GM18517 (cell line): ENCODE data around the gene GNB2.
A peak's percentile ranks its signal among the peaks of the same experiment; 100 is the strongest.
"Not testable (repeated sequence)": the region's sequence is repeated elsewhere in the genome, so short reads cannot be mapped to it uniquely, and the experiment has no call there.

Source experiments
- ATAC-seq: cut with Tn5 transposase; IDR thresholded peaks from one replicate; pipeline ENCODE4 v1.9.1; 2021; ENCODE audit warnings: mild to moderate bottlenecking, moderate library complexity; ENCODE audit not compliant: unreplicated experiment

The GNB2 gene

DNA sequence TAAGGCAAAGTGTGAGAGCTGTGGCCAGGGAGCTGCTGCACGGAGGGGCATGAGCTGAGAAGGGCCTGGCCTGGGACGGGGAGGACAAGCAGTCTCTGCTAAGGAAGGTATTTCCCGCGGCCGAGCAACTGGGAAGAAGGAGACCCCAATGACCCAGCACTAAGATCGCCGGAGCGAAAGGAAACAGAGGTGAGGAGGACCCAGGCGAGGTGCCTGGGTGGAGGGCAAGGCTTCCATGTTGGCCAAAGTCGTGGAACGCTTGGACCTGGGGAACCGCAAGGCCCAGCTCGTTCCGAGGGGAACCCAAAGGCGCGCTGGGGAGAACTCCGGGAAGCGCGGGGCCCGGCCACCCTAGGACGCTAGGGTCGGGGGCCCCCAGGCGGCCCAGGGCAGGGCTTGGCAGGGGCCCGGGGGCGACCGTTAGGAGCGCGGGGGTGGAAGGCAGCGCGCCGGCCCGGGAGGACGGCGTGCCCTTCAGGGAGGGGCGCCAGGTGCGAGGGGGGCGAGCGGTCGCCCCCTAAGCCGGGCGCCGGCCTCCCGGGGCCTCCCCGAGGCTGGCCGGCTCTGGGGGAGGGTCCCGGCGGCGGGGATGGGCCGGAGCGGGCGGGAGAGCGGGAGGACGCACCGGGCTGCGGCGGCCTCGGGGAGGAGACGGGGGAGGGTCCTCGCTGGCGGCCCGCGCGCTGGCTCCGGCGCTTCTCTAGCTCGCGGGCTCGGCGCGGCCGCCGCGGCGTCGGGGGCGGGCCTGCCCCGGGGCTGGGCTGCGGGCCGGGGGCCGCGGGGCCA is 20.0 kb downstream of the GNB2 start:
- ATAC-seq = peak; percentile 11

GRCh38 chr7:100694098-100694745 is 20.7 kb downstream of the GNB2 start, which contains the start of gene GIGYF1:
GIGYF1 (minus strand) TSS chr7:100694250; CDS start chr7:100688238, 6,012 bp downstream.
- peak; percentile 46 for ATAC-seq

- ATAC-seq = no peak
These were observed 22.6 kb downstream of the GNB2 start for GRCh38 chr7:100696123-100696521.

GRCh38 chr7:100699018-100699417 is 25.5 kb downstream of the GNB2 start:
- ATAC-seq = no peak

DNA sequence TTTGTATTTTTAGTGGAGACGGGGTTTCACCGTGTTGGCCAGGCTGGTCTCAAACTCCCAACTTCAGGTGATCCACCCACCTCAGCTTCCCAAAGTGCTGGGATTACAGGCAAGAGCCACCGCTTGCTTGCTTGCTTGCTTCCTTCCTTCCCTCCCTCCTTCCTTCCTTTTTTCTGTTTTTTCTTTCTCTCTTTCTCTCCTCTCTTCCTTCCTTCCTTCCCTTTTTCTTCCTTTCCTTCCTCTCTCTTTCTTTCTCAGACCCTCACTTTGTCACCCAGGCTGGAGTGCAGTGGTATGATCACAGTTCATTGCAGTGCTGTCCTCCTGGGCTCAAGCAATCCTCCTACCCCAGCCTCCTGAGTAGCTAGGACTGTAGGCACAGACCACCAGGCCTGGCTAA is 27.5 kb downstream of the GNB2 start:
- not testable (repeated sequence) for ATAC-seq

DNA sequence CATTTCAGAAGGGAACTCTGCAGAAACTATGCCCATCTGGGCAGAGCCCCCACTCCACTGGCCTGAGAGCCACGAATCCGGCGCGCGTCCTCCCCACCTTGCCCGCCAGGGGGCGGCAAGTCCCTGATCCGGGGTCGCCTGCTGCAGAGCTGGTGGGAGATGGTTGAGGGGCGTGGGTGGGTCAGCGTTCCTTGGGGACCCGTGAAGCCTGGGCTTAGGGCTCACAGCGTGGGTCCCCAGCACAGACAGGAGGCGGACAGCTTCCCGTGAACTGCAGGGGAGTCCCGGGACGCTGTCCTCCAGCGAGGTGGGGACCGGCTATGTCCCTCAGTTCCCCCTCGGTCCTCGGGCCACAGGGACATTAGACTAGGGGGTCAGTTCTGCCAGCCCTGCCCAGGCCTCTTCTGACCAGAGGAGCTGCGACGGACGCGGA is 31.8 kb downstream of the GNB2 start:
- peak; percentile 46 for ATAC-seq

DNA sequence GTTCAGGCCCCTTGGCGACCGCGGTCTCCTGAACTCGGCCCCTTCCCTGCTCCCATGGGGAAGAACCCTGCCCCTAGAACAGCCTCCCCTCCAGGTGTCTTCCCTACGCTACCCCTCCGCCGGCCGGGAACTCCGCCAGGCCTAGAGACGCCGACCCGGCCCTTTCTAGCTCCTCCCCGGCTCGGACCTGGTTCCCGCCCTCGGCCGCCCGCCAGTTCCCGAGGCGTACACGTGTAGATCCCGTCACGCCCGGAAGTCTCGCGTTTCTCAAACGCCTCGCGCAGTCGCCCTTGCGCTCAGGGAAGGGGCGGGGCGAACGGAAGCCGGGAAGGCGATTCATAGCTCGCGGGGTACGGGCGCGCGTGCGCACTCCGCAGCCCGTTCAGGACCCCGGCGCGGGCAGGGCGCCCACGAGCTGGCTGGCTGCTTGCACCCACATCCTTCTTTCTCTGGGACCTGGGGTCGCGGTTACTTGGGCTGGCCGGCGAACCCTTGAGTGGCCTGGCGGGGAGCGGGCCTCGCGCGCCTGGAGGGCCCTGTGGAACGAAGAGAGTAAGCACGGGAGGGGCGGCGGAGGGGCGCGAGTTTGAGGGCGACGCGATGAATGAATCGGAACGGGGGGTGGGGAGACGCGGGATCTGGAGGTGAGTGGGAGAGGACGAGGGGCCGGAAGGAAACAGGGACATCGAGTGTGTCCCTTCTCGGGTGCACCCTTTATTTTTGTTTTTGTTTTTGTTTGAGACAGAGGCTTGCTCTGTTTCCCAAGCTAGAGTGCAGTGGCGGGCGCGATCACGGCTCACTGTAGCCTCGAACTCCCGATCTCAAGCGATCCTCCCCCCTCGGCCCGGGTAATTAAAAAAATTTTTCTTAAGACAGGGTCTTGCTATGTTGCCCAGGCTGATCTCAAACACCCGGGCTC is 32.5 kb downstream of the GNB2 start, which contains the start of gene POP7:
Gene POP7 (plus strand): TSS at position 369 of the 919 bp plus-strand sequence. CDS start 710 bp downstream, outside the sequence.
- ATAC-seq = peak; percentile 74

GRCh38 chr7:100706672-100707311 is 33.3 kb downstream of the GNB2 start:
- ATAC-seq = no peak

DNA sequence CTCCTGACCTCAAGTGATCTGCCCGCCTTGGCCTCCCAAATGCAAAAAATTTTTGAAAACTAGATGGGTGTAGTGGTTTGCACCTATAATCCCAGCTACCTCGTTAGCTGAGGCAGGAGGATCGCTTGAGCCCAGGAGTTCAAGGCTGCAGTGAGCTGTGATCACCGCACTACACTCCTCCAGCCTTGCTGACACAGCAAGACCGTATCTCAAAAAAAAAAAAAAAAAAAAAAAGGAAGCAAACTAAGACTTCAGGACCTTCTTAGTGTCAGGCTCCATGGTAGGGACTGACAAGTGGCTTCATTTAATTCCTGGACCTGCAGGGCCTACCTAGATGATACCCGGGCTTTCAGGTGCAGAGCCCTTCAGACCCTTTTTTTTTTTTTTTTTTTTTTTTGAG is 34.9 kb downstream of the GNB2 start:
- ATAC-seq = no peak

DNA sequence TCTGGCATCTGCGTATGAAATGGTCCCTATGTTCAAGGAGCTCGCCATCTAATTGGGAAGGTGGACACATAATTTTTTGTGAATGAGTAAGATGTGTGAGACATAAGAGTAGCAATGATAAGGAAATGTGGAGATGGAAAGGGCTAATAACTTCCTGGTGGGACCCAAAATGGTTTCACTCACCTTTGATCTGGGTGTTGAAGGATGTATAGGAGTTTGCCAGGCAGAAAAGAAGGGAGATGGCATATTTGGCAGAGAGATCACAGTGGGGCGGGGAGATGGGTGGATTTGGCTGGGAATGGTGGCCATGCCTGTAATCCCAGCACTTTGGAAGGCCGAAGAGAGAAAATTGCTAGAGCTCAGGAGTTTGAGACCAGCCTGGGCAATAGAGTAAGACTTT is 36.9 kb downstream of the GNB2 start:
- ATAC-seq = no peak

DNA sequence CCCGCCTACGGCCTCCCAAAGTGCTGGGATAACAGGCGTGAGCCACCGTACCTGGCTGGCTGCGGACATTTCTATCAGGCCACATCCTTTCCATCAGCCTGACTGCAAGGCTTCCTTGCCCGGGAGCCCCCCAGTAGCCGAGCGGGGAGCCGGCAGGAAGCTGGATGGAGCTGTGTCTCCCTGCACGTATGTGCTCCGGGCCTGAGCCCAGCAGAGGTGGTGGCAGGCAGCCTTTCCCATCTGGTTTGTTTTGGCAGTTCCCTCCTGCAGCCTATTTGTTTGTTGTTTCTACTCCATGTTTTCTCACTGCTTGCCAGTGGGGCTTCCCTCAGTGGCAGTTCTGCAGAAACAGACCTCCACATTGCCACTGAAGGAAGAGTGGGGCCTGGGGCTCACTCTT is 37.8 kb downstream of the GNB2 start:
- no peak for ATAC-seq

GRCh38 chr7:100714725-100715124 is 41.2 kb downstream of the GNB2 start:
- no peak for ATAC-seq

DNA sequence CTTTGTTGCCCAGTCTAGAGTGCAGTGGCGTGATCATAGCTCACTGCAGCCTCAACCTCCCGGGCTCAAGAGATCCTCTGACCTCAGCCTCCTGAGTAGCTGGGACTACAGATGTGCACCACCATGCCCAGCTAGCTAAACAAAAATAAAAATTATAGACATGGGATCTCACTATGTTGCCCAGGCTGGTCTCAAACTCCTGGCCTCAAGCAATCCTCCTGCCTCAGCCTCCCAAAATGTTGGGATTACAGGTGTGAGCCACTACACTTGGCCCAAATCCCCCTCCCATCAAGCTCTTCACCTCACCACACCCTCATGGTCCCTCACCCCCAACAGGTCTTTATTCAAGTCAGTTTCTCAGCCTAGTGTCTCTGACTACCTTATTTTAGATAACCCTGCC is 43.5 kb downstream of the GNB2 start:
- ATAC-seq = not testable (repeated sequence)

DNA sequence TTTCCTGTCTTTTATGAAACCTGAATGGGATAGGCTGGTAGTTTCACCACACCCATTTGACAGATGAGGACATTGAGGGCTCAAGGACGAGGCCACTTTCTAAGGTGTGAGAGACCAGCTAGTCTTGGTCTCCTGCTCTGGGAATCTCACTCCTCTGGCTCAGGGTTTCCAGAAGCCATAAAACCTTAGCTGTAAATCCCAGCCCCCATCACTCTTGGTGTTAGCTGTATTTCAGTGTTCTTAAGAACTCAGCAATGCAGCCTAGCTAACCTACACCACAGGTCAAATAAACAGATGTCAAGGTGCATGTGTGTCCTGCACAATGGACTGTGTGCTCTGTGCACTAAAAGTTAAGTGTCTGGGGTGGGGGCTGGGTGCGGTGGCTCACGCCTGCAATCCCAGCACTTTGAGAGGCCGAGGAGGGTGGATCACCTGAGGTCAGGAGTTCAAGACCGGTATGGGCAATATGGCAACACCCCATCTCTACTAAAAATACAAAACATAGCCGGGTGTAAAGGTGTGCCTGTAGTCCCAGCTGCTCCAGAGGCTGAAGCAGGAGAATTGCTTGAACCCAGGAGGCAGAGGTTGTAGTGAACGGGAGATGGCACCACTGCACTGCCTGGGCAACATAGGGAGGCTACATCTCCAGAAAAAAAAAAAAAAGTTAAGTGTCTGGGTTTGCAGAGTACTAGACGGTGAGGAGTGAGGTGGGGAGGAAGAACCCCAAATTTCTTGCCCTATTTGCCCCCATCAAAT is 46.2 kb downstream of the GNB2 start:
- no peak for ATAC-seq

- ATAC-seq = no peak
These were observed 46.7 kb downstream of the GNB2 start, which contains the start of gene EPO for GRCh38 chr7:100720279-100720670. EPO (plus strand) TSS chr7:100720468; CDS start chr7:100720981, 513 bp downstream.

DNA sequence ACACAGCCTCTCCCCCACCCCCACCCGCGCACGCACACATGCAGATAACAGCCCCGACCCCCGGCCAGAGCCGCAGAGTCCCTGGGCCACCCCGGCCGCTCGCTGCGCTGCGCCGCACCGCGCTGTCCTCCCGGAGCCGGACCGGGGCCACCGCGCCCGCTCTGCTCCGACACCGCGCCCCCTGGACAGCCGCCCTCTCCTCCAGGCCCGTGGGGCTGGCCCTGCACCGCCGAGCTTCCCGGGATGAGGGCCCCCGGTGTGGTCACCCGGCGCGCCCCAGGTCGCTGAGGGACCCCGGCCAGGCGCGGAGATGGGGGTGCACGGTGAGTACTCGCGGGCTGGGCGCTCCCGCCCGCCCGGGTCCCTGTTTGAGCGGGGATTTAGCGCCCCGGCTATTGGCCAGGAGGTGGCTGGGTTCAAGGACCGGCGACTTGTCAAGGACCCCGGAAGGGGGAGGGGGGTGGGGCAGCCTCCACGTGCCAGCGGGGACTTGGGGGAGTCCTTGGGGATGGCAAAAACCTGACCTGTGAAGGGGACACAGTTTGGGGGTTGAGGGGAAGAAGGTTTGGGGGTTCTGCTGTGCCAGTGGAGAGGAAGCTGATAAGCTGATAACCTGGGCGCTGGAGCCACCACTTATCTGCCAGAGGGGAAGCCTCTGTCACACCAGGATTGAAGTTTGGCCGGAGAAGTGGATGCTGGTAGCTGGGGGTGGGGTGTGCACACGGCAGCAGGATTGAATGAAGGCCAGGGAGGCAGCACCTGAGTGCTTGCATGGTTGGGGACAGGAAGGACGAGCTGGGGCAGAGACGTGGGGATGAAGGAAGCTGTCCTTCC is 47.3 kb downstream of the GNB2 start:
- ATAC-seq = no peak

GRCh38 chr7:100721505-100721812 is 47.9 kb downstream of the GNB2 start:
- ATAC-seq = no peak

- no peak for ATAC-seq
These were observed 49.1 kb downstream of the GNB2 start for GRCh38 chr7:100722480-100723212.
